OCI-LY7 (cell line): ENCODE results near the gene MORN1.

Experiments
- CTCF ChIP-seq: fragments of 200-600 bp; sonication (generic); conservative IDR thresholded peaks from 2 replicates; pipeline ENCODE4 v1.5.1; 2014; ENCODE audit warnings: mild to moderate bottlenecking, antibody characterized with exemption, low read length, moderate library complexity, mixed read lengths
- EZH2phosphoT487 ChIP-seq: fragments of 200-600 bp; sonication (generic); IDR thresholded peaks from 2 replicates; pipeline ENCODE4 v1.6.1; 2018; ENCODE audit warnings: low read depth, borderline replicate concordance, mild to moderate bottlenecking, mixed run types, antibody characterized with exemption, low read length, moderate library complexity, mixed read lengths

DNA sequence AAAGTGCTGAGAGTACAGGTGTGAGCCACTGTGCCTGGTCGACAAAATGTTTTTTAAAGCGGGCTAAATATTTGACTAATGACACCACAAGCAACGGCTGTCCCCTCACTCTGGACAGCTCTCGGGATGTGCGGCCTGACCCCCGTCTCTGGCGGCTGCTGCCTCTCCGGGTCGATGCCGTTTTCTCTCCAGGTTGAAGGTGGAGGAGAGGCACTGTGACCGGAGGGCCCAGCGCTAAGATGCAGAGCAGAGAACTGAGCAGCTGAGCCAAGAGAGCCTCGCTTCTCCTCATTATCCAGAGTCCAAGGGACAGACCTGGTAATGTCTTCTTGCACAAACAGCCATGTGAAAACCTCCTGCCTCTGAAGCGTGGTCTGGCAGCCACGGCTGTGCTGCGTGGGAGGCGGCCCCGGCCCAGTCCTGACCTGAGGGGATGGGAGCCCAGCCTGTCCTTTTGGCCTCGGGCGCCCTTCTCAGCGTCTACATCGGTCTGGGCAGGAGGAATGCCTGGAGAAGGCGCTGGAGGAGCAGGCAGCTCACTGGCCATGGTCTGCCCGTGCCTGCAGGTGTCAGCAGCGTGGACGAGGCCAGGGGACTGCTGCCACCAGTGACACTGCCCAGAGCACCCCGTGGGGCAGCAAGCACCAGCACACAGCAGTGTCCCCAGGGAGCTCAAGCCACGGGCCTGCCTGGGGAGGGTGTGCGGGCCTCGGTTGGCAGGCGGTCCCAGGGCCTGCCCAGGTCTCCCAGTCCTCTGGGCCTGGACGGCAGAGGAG, 10.3 kb downstream of the MORN1 start:
- TF ChIP-seq CTCF (no peak), EZH2phosphoT487 (no peak)
